Breast epithelium (tissue), 4 donors: ENCODE data around the gene PTPN9. TPM values are rescaled to one million over a fixed set of nuclear protein-coding genes. Genes with fewer than 3 reads are reported as not detected.
A peak's percentile ranks its signal among the peaks of the same experiment; 100 is the strongest.

ENCODE experiments used
- DNase-seq, 2 donors: peaks; one replicate each; pipeline ENCODE4 v3.0.0-alpha.2; 2019; ENCODE audit warnings: low spot score in 2 of 2
- H3K27ac ChIP-seq, 2 donors: fragments of 200-600 bp; sonication (generic) in 1 of 2; one replicate each; pipeline ENCODE4 v1.5.1; 2016 to 2019; ENCODE audit warnings: mild to moderate bottlenecking in 1 of 2
- H3K27me3 ChIP-seq, 2 donors: fragments of 200-600 bp; sonication (generic) in 1 of 2; one replicate each; pipeline versions ENCODE4 v1.5.1 to v1.6.0; 2017 to 2019; ENCODE audit warnings: control low read depth in 1 of 2, mild to moderate bottlenecking in 1 of 2
- H3K36me3 ChIP-seq: fragments of 200-600 bp; one replicate; pipeline ENCODE4 v1.5.1; 2019
- H3K4me1 ChIP-seq, 2 donors: fragments of 200-600 bp; sonication (generic); one replicate each; pipeline ENCODE4 v1.5.1; 2016 to 2019; ENCODE audit warnings: control low read depth in 1 of 2
- H3K4me3 ChIP-seq, 3 donors: fragments of 200-600 bp; sonication (generic); 1 replicate in 2 of 3; 2 replicates in 1 of 3; pipeline ENCODE4 v1.5.1; 2016 to 2019; ENCODE audit warnings: mild to moderate bottlenecking in 3 of 3, moderate library complexity in 2 of 3
- H3K9me3 ChIP-seq, 2 donors: fragments of 200-600 bp; sonication (generic) in 1 of 2; one replicate each; pipeline ENCODE4 v1.5.1; 2016 to 2019; ENCODE audit warnings: control low read depth in 1 of 2
- POLR2A ChIP-seq: fragments of 450-650 bp; IDR thresholded peaks from one replicate; pipeline ENCODE4 v1.6.1; 2016; ENCODE audit warnings: antibody characterized with exemption, mild to moderate bottlenecking, moderate library complexity
- POLR2AphosphoS5 ChIP-seq, 3 donors: sonication (generic); formaldehyde crosslinking; IDR thresholded peaks; one replicate each; pipeline ENCODE4 v1.6.1; 2017; ENCODE audit warnings: antibody characterized with exemption in 3 of 3
- intact Hi-C: fragments of 100-400 bp; cut with DNase I; formaldehyde crosslinking; loops from one replicate; pipeline ENCODE4 v1.15.1; 2023; ENCODE audit warnings: low total_unique reads
- total RNA-seq, 3 donors: library from RNA; depleted of rRNA; stranded (reverse); fragments of >200 nt; gene quantifications; one replicate each; pipeline ENCODE4 v1.1.0, GENCODE V29; 2016
- TF ChIP-seq, protein P1 (sequence below), 3 donors: fragments of 450-650 bp; IDR thresholded peaks; one replicate each; pipeline ENCODE4 v1.5.1; 2016 to 2017; ENCODE audit warnings: antibody characterized with exemption in 3 of 3, mild to moderate bottlenecking in 3 of 3, moderate library complexity in 3 of 3

The PTPN9 gene
- total RNA-seq, 3 donors from 2014 or later = 16.2 to 23.9 (median 19.9) TPM

DNA sequence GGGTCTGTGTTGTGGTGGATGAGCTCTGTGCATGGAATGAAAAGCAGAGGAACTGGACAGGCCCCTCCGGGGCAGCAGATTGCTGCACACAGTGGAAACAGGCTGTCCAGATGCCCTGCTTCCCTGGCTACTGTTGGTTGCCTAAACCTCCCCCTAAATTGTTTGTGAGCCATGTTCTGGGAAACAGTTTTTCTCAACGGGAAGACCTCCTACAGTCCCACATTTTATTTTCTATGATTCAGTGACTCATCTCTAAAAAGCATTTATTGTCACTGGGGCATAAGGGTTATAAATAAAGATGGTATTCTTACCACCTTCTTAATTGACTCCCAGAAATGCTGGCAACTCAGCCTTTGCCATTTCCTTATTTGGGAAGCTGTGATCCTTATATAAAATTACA, 20.3 kb upstream of the PTPN9 start:
- Histone ChIP-seq H3K27me3 (no peaks in the 10 kb centered on the region), H3K4me1 (no peaks in the 10 kb centered on the region), H3K4me3 (no peak overlapping the region), H3K9me3 (no peaks in the 10 kb centered on the region), H3K36me3 (no peaks in the 10 kb centered on the region), H3K27ac (peak overlapping the region in 1 of 2 donors; percentile 54)
- no peak for TF ChIP-seq POLR2AphosphoS5 (IDR thresholded peaks at IDR 0.05)
- TF ChIP-seq, protein P1, sequence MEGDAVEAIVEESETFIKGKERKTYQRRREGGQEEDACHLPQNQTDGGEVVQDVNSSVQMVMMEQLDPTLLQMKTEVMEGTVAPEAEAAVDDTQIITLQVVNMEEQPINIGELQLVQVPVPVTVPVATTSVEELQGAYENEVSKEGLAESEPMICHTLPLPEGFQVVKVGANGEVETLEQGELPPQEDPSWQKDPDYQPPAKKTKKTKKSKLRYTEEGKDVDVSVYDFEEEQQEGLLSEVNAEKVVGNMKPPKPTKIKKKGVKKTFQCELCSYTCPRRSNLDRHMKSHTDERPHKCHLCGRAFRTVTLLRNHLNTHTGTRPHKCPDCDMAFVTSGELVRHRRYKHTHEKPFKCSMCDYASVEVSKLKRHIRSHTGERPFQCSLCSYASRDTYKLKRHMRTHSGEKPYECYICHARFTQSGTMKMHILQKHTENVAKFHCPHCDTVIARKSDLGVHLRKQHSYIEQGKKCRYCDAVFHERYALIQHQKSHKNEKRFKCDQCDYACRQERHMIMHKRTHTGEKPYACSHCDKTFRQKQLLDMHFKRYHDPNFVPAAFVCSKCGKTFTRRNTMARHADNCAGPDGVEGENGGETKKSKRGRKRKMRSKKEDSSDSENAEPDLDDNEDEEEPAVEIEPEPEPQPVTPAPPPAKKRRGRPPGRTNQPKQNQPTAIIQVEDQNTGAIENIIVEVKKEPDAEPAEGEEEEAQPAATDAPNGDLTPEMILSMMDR (IDR thresholded peaks at IDR 0.05) = no peak
- no peak for TF ChIP-seq POLR2A
- DNase-seq = no peak
- intact Hi-C loops = no loop called here

DNA sequence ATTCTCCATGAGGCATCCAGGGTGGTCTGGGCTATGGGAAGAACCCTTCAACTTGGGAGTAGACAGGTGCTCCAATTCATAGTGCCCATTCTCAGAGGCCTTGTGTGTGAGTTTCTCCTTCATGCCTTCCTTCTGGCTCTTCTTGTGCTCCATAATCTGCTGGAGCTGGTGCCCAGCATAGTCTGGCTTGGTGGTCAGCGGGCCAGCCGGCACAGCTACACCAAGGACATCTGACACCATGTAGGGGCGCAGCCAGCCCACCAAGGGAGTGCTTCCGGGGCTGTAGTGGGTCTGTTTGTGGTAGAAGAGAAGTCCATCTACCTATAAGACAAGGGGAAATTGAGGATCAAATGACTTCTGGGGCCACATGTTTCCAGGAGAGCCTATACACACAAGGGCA, 19.2 kb upstream of the PTPN9 start:
- Histone ChIP-seq H3K4me3 (no peak overlapping the region), H3K9me3 (no peaks in the 10 kb centered on the region), H3K36me3 (no peaks in the 10 kb centered on the region), H3K27me3 (no peaks in the 10 kb centered on the region), H3K27ac (peak overlapping the region in 1 of 2 donors; percentile 54), H3K4me1 (no peaks in the 10 kb centered on the region)
- intact Hi-C loops = no loop called here
- no peak for DNase-seq
- TF ChIP-seq POLR2AphosphoS5 (IDR thresholded peaks at IDR 0.05) (no peak), POLR2A (no peak)
- TF ChIP-seq, protein P1 (IDR thresholded peaks at IDR 0.05) = no peak

DNA sequence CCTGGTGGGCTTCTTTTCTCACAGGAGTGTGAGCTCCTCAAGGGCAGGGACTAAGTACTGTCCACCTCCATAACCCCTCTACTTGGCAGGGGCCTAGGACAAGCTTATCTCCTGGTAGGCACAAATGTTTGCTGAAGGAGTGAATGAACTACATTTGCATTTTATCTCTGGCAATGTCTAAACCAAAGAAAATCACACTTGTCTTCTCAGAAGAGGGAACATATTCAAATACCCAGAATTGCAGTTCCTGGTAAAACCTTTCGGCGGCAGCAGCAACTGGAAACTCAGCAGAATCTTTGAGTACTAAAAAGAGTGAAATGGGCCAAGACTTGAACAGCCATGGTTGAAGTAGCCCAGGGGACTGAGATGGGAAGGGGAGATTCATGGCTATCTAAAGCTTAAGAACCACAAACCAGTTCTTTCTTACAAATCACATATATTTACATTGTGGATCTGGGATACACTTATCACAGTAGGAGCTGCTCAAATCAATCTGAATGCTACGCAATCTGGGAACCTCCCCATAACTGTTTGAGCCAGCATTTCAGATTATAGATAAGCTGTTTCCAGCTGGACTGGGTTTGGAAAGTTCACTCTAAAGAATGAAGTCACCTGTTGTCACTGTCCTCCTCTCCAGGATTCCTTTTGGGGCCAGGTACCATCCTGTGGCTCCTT, 18.7 kb upstream of the PTPN9 start:
- TF ChIP-seq, protein P1 (IDR thresholded peaks at IDR 0.05) = peak; percentile 11 to 35 (median 19)
- no peak for TF ChIP-seq POLR2AphosphoS5 (IDR thresholded peaks at IDR 0.05)
- H3K36me3 ChIP-seq = no peaks in the 10 kb centered on the region
- intact Hi-C loops = no loop called here
- H3K27me3 ChIP-seq = no peaks in the 10 kb centered on the region
- no peak for DNase-seq
- no peaks in the 10 kb centered on the region for H3K9me3 ChIP-seq
- H3K27ac ChIP-seq = peak overlapping the region in 1 of 2 donors; percentile 54
- no peak overlapping the region for H3K4me3 ChIP-seq
- no peaks in the 10 kb centered on the region for H3K4me1 ChIP-seq

DNA sequence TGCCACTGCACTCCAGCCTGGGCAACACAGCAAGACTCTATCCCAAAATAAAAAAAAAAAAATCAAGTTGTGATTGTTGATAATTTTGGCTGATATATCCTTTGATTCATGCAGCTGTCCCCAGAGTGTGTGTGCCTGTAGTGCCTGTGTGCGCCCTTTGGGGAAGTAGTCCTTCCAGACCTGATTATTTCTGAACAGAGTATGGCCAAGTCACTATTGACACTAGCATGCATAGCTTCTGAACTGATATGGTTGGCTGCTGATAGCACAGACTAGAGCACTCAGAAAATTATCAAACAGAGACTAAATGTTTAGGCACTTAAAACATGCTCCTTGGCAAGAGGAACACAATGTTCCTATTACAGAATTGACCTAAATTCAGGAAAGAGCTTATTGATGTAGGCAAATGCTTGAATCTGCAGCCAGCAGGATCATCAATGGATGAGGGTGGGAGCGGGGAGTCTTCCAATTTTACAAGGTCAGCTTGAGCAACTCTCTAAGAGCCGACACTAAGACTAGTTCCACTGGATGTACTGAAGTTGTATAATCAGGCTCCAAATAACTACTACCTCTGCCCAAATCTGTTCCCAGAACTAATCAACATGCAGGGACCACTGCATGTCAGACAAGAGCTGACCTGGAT, 17.7 kb upstream of the PTPN9 start:
- no peak for DNase-seq
- peak overlapping the region in 1 of 2 donors; percentile 54 for H3K27ac ChIP-seq
- TF ChIP-seq, protein P1 (IDR thresholded peaks at IDR 0.05) = no peak
- TF ChIP-seq POLR2AphosphoS5 (IDR thresholded peaks at IDR 0.05) = no peak
- no peak for TF ChIP-seq POLR2A
- H3K36me3 ChIP-seq = no peaks in the 10 kb centered on the region
- no peaks in the 10 kb centered on the region for H3K4me1 ChIP-seq
- no peaks in the 10 kb centered on the region for H3K9me3 ChIP-seq
- intact Hi-C loops = no loop called here
- H3K27me3 ChIP-seq = no peaks in the 10 kb centered on the region
- H3K4me3 ChIP-seq = no peak overlapping the region

DNA sequence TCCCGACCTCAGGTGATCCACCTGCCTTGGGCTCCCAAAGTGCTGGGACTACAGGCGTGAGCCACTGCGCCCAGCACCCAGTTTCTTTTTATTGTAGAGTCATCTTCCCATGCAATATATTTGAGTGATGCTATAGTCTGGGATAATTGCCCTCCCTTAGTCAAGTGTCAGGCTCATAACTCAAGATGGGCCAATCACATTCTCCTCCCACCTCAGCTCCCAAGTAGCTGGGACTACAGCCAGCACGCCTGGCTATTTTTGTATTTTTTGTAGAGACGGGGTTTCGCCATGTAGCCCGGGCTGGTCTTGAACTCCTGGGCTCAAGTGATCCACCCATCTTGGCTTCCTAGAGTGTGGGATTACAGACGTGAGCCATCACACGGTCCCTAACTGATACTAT, 15.2 kb upstream of the PTPN9 start:
- intact Hi-C loops = no loop called here
- H3K4me1 ChIP-seq = no peaks in the 10 kb centered on the region
- H3K27me3 ChIP-seq = no peaks in the 10 kb centered on the region
- no peak overlapping the region for H3K4me3 ChIP-seq
- DNase-seq = no peak
- no peaks in the 10 kb centered on the region for H3K36me3 ChIP-seq
- H3K27ac ChIP-seq = no peak overlapping the region
- TF ChIP-seq, protein P1 (IDR thresholded peaks at IDR 0.05) = no peak
- no peak for TF ChIP-seq POLR2A
- TF ChIP-seq POLR2AphosphoS5 (IDR thresholded peaks at IDR 0.05) = no peak
- H3K9me3 ChIP-seq = no peaks in the 10 kb centered on the region
